GM21576 (cell line): ENCODE measurements around the gene COL23A1.
"Not testable (repeated sequence)": the region's sequence is repeated elsewhere in the genome, so short reads cannot be mapped to it uniquely, and the experiment has no call there.

ENCODE experiments used
- ATAC-seq: cut with Tn5 transposase; IDR thresholded peaks from one replicate; pipeline ENCODE4 v1.9.1; 2021; ENCODE audit warnings: mild to moderate bottlenecking, moderate library complexity; ENCODE audit not compliant: unreplicated experiment

The COL23A1 gene

GRCh38 chr5:178589180-178590140 lies 733 bp downstream of the COL23A1 start:
- ATAC-seq: peak; percentile 26

GRCh38 chr5:178588769-178589168 lies 1.4 kb downstream of the COL23A1 start:
- ATAC-seq: no peak

GRCh38 chr5:178587763-178588611 lies 2.2 kb downstream of the COL23A1 start:
- no peak for ATAC-seq

- no peak for ATAC-seq
These were observed 3.8 kb downstream of the COL23A1 start for GRCh38 chr5:178586396-178586795.

- ATAC-seq: not testable (repeated sequence)
These were observed 4.8 kb downstream of the COL23A1 start for GRCh38 chr5:178585421-178585820.

- no peak for ATAC-seq
These were observed 6.9 kb downstream of the COL23A1 start for GRCh38 chr5:178583279-178583678.

GRCh38 chr5:178582291-178582690 lies 7.9 kb downstream of the COL23A1 start:
- no peak for ATAC-seq

GRCh38 chr5:178581621-178582020 lies 8.6 kb downstream of the COL23A1 start:
- ATAC-seq: no peak

GRCh38 chr5:178580271-178580955 lies 9.8 kb downstream of the COL23A1 start:
- no peak for ATAC-seq

GRCh38 chr5:178577944-178578343 lies 12.2 kb downstream of the COL23A1 start:
- ATAC-seq: no peak

- no peak for ATAC-seq
These were observed 12.8 kb downstream of the COL23A1 start for GRCh38 chr5:178577376-178577839.

GRCh38 chr5:178576591-178577351 lies 13.4 kb downstream of the COL23A1 start:
- ATAC-seq: no peak

GRCh38 chr5:178573216-178573615 lies 17.0 kb downstream of the COL23A1 start:
- no peak for ATAC-seq

- ATAC-seq: no peak
These were observed 17.6 kb downstream of the COL23A1 start for GRCh38 chr5:178572617-178573016.

- ATAC-seq: no peak
These were observed 20.7 kb downstream of the COL23A1 start for GRCh38 chr5:178569485-178569884.

GRCh38 chr5:178564811-178565550 lies 25.2 kb downstream of the COL23A1 start:
- ATAC-seq: no peak

GRCh38 chr5:178564397-178564796 lies 25.8 kb downstream of the COL23A1 start:
- no peak for ATAC-seq

- no peak for ATAC-seq
These were observed 26.6 kb downstream of the COL23A1 start for GRCh38 chr5:178563621-178564020.

- no peak for ATAC-seq
These were observed 28.4 kb downstream of the COL23A1 start for GRCh38 chr5:178561746-178562264.
